Ectodermal cell (in vitro differentiated cells): ENCODE measurements around the gene ZNF362.

Source experiments
- H3K27ac ChIP-seq: 2 replicates; pipeline ENCODE4 v1.7.0; 2013; ENCODE audit warnings: mild to moderate bottlenecking, low read depth, low read length; ENCODE audit not compliant: insufficient read depth, poor library complexity, severe bottlenecking
- H3K27me3 ChIP-seq: 2 replicates; pipeline ENCODE4 v1.7.0; 2013; ENCODE audit warnings: mild to moderate bottlenecking, low read length; ENCODE audit not compliant: insufficient read depth, control insufficient read depth, poor library complexity, severe bottlenecking
- H3K36me3 ChIP-seq: one replicate; pipeline ENCODE4 v1.7.0; 2013; ENCODE audit warnings: low read length; ENCODE audit not compliant: control insufficient read depth, insufficient read depth
- H3K4me1 ChIP-seq: one replicate; pipeline ENCODE4 v1.7.0; 2013; ENCODE audit warnings: low read length; ENCODE audit not compliant: control insufficient read depth, insufficient read depth
- H3K4me3 ChIP-seq: 2 replicates; pipeline ENCODE4 v1.7.0; 2013; ENCODE audit warnings: low read depth, low read length, control low read depth; ENCODE audit not compliant: insufficient read depth
- H3K9me3 ChIP-seq: 2 replicates; pipeline ENCODE4 v1.7.0; 2013; ENCODE audit warnings: mild to moderate bottlenecking, low read length, moderate library complexity; ENCODE audit not compliant: control insufficient read depth
- WGBS, 2 experiments: methylation state at CpG; one replicate each; pipeline ENCODE4 v1.1.7; 2013; ENCODE audit warnings: missing lambda C conversion rate in 2 of 2; 5-methylcytosine and 5-hydroxymethylcytosine counted together

The ZNF362 gene

GRCh38 chr1:33342041-33342723, 85.9 kb downstream of the ZNF362 start:
- H3K4me1 ChIP-seq = peaks cover 91% of the 10 kb centered on the region
- H3K27me3 ChIP-seq = no peaks in the 10 kb centered on the region
- H3K9me3 ChIP-seq = no peaks in the 10 kb centered on the region
- WGBS, 2 experiments = 3 to 5% methylated on average over 7 of the region's 7 CpGs
- peak overlapping the region; percentile 11 for H3K4me3 ChIP-seq
- peak overlapping the region; percentile 84 for H3K27ac ChIP-seq
- peaks cover 9% of the 10 kb centered on the region for H3K36me3 ChIP-seq

DNA sequence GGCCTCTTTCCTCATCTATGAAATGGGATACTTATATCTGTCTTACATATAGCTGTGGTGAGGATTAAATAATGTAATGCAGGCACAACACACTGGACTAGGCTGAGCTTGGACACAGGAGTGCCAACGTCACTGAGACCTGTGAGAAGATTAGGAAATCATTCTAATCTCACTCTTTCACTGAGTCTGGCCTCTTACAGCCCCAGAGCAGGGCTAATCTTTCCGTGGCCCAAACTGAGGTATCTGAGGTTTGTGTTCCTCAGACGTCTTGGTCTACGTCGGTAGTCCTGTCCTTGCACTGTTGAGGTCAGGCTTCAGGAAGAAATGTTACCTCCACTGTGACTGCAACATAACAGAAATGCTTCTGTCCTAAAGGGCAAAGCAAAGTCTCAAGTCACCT, 87.2 kb downstream of the ZNF362 start:
- Histone ChIP-seq H3K4me1 (peaks cover 87% of the 10 kb centered on the region), H3K27ac (no peak overlapping the region), H3K27me3 (no peaks in the 10 kb centered on the region), H3K36me3 (peaks cover 9% of the 10 kb centered on the region), H3K9me3 (no peaks in the 10 kb centered on the region), H3K4me3 (no peak overlapping the region)
- 85 to 87% methylated on average over 5 of the region's 5 CpGs for WGBS, 2 experiments

DNA sequence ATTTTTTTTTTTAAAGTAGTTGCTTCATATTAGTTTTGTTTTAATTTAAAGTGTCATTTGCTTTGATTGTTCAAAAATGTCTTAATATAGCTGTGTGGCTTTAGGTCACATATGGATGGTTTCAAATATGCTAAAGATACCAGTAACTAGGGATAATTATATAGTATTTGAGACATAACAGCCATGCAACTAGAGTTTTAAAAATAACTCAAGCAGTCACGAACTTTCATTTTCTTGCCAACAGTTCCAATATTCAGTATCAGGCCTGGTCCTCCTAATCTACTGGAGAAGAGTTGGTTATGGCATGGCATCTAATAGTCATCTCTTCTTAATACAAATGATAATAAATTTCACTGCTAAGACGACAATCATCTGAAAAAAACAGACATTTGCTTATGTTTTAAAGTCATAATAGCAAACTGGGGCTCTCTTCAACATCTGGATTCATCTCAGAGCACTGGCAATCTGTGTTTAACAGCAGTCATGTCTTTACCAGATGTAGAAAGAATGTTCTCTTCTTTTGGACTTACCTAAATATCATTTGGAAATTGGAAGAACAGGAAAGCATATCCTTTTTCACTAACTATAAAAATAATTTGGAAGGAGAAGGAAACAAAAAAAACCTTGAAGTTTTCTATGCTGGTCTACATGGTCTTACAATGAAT, 88.7 kb downstream of the ZNF362 start:
- 94 to 95% methylated on average over 2 of the region's 2 CpGs for WGBS, 2 experiments
- Histone ChIP-seq H3K27ac (no peak overlapping the region), H3K36me3 (peaks cover 9% of the 10 kb centered on the region), H3K4me3 (no peak overlapping the region), H3K27me3 (no peaks in the 10 kb centered on the region), H3K4me1 (peaks cover 73% of the 10 kb centered on the region), H3K9me3 (no peaks in the 10 kb centered on the region)

- WGBS, 2 experiments = 53 to 73% methylated on average over 2 to 3 of the region's 3 CpGs
- no peak overlapping the region for H3K27ac ChIP-seq
- H3K4me1 ChIP-seq = peaks cover 70% of the 10 kb centered on the region
- H3K36me3 ChIP-seq = peaks cover 9% of the 10 kb centered on the region
- H3K27me3 ChIP-seq = peaks cover 12% of the 10 kb centered on the region
- peak overlapping the region; percentile 80 for H3K4me3 ChIP-seq
- no peaks in the 10 kb centered on the region for H3K9me3 ChIP-seq
These were observed 90.2 kb downstream of the ZNF362 start for GRCh38 chr1:33346533-33346926.

DNA sequence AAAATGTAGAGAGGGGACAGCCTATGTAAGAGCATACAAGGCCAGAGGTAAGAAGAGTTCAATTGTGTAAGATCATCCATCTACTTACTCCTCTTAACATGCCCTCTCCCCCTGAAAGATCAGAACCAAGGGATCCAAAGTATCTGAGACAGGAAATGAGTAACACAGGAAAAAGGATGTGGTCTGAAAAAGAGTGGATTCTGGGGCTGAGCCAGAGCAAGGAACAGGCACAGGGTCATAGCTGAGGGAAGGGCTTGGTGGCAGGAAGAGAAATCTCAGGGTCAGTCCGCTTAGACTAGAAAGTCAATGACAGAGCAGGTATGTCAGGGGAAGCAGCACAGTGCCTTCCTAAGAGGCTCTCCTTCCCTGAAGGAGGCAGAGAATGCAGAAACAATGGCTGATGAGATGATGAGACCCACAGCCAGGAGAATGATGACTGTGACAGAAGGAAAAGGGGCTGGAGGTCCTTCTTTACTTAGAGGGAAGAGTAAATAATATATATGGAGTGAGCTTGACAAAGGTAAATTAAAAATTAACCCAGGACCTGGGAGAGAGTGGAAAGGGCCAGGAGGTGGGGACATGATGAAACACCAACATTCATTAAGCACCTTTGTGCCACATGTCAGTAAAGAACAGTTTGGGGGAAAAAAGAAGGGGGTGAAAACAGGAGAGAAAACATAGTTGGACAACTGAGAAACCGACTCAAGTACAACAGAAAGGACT, 90.8 kb downstream of the ZNF362 start:
- Histone ChIP-seq H3K27ac (no peak overlapping the region), H3K9me3 (no peaks in the 10 kb centered on the region), H3K27me3 (peaks cover 12% of the 10 kb centered on the region), H3K4me3 (peak overlapping the region; percentile 80), H3K36me3 (peaks cover 9% of the 10 kb centered on the region), H3K4me1 (peaks cover 65% of the 10 kb centered on the region)
- 61 to 69% methylated on average over 2 of the region's 2 CpGs for WGBS, 2 experiments

DNA sequence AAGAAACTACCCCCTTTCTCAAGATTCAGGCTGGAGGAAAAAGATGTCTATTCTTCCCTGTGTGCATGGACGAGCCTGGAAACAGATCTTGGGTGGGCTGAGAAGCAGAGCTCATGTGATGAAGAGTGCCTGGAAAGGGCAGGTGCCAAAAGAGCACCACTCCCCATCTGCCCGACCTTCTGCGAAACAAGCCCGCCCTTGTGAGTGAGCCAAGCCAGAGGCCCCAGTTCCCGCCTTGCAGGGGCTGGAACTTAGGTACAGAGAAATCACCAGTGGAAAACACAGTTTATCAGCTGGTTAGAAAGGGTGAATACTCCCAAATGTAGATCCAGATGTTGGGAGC, 91.3 kb downstream of the ZNF362 start:
- peak overlapping the region; percentile 80 for H3K4me3 ChIP-seq
- 55 to 65% methylated on average over 5 of the region's 5 CpGs for WGBS, 2 experiments
- H3K4me1 ChIP-seq = peaks cover 60% of the 10 kb centered on the region
- H3K9me3 ChIP-seq = no peaks in the 10 kb centered on the region
- H3K36me3 ChIP-seq = peaks cover 9% of the 10 kb centered on the region
- H3K27me3 ChIP-seq = peaks cover 12% of the 10 kb centered on the region
- no peak overlapping the region for H3K27ac ChIP-seq

- H3K4me1 ChIP-seq = peaks cover 57% of the 10 kb centered on the region
- H3K27me3 ChIP-seq = peaks cover 12% of the 10 kb centered on the region
- peaks cover 9% of the 10 kb centered on the region for H3K36me3 ChIP-seq
- peak overlapping the region; percentile 80 for H3K4me3 ChIP-seq
- H3K27ac ChIP-seq = no peak overlapping the region
- 56 to 59% methylated on average over 2 of the region's 2 CpGs for WGBS, 2 experiments
- H3K9me3 ChIP-seq = no peaks in the 10 kb centered on the region
These were observed 91.9 kb downstream of the ZNF362 start for GRCh38 chr1:33348194-33348593.

DNA sequence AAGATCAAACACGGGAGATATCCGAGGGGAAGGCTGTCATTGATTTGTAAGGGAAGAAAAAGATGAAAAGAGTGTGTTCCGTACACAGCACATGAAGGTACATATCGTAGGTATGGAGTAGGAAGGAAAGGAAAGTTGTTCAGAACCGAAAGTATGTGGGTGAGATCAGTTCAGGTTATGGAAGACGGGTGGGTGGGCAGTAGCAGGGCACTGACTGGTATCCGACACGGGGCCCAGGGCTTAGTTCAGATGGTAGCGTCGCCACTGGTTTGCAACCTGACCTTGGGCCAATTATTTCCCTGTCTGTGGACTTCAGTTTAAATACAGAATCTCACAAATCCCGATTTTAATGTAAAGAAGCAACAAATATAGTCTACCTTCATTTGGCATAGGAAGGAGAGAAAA, 92.4 kb downstream of the ZNF362 start:
- Histone ChIP-seq H3K27me3 (peaks cover 12% of the 10 kb centered on the region), H3K27ac (no peak overlapping the region), H3K36me3 (peaks cover 7% of the 10 kb centered on the region), H3K4me1 (peaks cover 59% of the 10 kb centered on the region), H3K4me3 (peak overlapping the region; percentile 80), H3K9me3 (no peaks in the 10 kb centered on the region)
- 4 to 5% methylated on average over 11 of the region's 11 CpGs for WGBS, 2 experiments

DNA sequence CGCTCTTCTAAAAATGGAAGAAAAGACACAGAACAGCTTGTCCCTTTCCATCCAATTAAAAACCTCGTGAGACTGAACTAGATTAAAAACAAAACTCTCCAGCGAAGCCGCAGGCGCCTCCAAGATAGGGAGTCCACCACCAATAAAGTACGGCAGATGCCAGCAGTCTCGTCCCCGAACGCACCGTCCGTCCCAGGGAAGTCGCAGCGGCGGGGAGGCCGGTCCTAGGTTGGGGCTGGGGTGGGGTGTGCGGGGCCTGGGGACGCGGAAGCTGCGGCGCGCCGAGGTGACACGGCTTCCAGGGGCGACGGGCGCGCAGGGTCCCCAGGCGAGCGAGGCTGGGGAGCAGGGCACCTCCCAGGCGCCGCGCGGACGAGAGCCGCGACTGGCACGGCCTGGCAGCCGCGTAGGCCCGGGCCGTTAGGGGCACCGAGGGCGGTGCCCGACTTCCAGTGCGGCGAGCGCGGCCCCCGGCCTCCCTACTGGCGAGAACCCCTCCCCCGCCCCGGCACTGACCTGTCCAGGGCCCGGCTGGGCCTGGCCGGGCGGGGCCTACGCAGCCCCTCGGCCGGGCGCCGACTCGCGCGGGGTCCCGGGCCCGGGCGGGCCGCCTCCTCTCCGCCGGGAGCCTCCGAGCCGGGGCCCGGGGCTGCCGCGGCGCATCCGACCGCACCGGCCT, 92.9 kb downstream of the ZNF362 start:
- Histone ChIP-seq H3K4me3 (peak overlapping the region; percentile 80), H3K27ac (peak overlapping the region; percentile 71), H3K4me1 (peaks cover 58% of the 10 kb centered on the region), H3K9me3 (no peaks in the 10 kb centered on the region), H3K27me3 (peaks cover 12% of the 10 kb centered on the region), H3K36me3 (peaks cover 6% of the 10 kb centered on the region)
- WGBS, 2 experiments = 1% methylated on average over 77 to 78 of the region's 78 CpGs
